ENCODE measurements around the gene HPSE.

The HPSE gene

DNA sequence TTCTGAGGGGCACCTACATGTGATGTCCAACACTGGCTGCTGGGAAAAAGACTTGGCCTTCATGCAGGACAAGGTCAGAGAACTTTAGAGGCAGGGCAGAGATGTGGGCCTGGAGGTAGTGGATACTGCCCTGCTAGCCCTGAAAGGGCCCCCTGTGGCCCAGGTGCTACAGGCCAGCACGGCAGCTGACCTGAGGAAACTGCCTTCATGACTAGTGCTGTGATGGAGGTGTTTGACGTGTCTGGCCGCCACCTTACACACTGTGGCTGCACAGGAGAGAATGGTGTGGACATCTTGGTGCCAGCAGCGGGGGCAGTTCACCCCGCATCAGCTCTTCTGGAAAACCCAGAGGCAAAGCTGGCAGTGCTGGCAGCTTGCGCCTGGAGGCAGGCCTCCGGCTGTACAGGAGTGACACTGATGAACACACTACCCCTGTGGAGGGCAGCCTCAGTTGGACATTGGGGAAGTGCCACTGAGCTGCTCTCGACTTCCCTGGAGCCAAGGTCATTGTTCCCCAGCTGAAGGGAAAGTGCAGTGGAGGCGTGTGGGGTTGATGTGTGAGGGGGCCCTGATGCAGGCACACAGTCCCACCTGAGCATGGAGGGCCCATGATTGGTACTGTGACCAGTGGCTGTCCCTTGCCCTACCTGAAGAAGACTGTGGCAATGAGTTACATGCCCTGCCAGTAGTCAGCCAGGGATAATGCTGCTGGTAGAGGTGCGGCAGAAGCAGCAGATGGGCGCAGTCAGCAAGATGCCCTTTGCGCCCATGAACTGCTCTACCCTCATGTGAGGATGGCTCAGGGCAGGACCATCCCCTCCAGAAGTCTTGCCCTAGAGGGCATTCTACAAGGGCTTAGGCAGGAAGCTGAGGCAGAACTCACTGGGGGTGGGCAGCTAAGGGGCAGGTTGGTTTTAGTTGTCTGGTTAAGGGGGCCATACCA lies 87.0 kb downstream of the HPSE start:
- DNase-seq (ENCODE audit: low read depth in 2 of 2), result no peak

Measured in stimulated activated CD4-positive, alpha-beta T cell treated with anti-CD3 and anti-CD28 coated beads, Interleukin-15, amount 100 ng/mL, for 48 hours (primary cell).